Neural progenitor cell (in vitro differentiated cells): ENCODE results near the gene OSGEPL1.

Experiments used
- EZH2 ChIP-seq: fragments of 200-600 bp; sonication (generic); IDR thresholded peaks from 2 replicates; pipeline ENCODE4 v1.6.1; 2017; ENCODE audit warnings: antibody characterized with exemption, mild to moderate bottlenecking, moderate library complexity
- TF ChIP-seq, protein P1 (sequence below): fragments of 200-600 bp; sonication (generic); IDR thresholded peaks from 2 replicates; pipeline ENCODE4 v1.5.1; 2017; ENCODE audit warnings: antibody characterized with exemption, mild to moderate bottlenecking

DNA sequence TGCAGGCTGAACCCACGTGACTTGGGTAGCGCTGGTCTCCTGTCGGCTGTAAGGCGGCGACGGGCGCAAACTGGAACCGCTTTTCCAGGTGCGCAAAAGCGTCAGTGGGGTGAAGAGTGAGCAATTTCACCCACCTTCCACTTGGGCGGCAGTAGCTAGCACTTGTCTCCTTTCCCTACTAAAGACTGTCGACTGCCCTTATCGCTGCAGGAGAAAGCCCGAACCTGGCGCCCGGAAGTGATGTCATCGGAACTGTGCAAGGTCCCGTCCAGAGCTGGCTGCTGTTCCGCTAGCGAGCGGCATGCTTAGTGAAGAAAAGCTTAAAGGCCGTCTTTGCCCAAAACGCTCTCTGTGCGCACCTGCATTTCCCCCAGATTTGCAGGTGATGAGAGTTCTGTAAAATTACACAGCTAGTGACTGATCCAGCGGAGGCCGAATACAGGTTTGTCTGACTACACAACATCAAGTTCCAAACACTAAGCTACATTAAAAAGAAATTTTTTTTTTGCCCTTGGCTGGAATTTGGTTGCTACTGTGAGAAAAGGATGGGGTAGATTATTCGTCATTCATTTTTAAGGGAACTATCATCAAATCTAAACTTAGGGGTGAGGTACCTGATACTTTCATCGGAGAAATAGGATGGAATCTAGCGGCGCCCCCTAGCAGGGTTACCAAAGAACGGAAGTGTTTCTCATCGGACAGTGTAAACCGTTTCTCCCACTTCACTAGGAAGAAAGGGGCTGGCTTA is at the start of gene OSGEPL1:
- TF ChIP-seq, protein P1, sequence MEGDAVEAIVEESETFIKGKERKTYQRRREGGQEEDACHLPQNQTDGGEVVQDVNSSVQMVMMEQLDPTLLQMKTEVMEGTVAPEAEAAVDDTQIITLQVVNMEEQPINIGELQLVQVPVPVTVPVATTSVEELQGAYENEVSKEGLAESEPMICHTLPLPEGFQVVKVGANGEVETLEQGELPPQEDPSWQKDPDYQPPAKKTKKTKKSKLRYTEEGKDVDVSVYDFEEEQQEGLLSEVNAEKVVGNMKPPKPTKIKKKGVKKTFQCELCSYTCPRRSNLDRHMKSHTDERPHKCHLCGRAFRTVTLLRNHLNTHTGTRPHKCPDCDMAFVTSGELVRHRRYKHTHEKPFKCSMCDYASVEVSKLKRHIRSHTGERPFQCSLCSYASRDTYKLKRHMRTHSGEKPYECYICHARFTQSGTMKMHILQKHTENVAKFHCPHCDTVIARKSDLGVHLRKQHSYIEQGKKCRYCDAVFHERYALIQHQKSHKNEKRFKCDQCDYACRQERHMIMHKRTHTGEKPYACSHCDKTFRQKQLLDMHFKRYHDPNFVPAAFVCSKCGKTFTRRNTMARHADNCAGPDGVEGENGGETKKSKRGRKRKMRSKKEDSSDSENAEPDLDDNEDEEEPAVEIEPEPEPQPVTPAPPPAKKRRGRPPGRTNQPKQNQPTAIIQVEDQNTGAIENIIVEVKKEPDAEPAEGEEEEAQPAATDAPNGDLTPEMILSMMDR: peak; percentile 69
- no peak for TF ChIP-seq EZH2
